ENCODE data around the gene JUND.

Gene JUND

DNA sequence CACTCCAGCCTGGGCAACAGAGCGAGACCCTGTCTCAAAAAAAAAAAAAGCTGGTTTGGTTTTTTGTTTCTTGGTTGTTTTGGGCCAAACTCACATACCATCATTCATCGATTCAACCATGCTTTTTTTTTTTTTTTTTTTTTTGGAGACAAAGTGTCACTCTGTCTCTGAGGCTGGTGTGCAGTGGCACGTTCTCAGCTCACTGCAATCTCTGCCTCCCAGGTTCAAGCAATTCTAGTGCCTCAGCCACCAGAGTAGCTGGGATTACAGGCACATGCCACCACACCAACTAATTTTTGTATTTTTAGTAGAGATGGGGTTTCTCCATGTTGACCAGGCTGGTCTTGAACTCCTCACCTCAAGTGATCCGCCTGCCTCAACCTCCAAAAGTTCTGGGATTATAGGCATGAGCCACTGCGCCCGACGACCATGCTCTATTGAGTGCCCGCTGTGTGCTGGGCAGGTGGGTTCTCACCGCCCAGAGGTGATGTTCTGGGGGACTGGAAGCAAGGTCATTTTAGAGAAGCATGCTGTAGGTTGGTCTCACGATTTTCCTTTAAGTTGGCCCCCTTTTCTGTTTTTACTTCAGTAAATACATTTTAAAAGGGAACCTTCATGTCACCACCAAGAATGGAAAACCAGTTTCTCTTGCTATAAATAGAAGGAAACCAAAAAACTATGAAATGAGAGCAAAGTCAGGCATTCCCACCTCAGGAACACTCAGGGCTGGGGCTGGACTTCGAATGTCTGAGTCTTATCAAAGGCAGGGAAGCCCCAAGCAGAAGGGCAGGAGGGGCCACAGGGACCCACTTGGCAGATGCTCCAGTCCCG, 8.3 kb upstream of the JUND start:
- no peak for DNase-seq

DNA sequence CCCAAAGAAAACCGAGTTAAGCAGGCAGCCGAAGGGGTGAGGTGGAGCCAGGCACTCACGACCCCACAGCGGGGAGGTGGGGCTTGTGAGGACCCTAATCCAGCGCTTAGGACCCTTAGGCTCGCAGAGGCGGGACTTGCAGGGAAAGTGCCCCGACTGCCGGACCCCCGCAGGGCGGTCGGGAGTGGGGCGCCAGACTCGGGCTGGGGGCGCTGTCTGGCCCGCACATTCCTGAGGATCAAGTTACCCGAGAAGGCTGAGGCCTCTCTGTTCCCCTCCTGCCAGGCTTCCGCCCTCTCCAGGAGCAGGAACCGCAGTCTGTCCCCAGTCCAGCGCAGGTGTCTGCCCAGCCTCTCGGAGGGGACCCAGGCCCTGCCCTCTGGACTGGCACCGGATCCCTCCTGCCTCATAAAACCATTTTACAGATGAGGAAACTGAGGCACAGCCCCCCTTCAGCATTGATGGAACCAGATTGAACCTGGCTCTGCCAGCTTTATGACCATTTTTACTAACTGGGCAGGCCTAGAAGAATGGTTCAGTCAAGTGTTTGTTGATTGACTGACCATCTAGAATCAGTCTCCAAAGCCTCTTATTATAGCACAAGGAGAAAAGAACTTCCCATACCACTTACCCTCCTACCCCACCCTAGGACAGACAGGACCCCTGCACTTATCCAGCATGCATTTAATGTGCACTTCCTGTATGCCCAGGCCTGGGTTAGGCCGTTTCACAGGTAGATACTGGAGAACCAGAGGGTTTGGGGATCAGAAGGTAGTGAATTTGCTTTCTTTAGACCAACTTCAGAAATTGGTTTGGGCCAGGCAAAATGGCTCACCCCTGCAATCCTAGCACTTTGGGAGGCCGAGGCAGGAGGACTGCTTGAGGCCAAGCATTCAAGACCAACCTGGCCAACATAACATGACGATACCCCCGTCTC, 6.7 kb upstream of the JUND start:
- DNase-seq: no peak

DNA sequence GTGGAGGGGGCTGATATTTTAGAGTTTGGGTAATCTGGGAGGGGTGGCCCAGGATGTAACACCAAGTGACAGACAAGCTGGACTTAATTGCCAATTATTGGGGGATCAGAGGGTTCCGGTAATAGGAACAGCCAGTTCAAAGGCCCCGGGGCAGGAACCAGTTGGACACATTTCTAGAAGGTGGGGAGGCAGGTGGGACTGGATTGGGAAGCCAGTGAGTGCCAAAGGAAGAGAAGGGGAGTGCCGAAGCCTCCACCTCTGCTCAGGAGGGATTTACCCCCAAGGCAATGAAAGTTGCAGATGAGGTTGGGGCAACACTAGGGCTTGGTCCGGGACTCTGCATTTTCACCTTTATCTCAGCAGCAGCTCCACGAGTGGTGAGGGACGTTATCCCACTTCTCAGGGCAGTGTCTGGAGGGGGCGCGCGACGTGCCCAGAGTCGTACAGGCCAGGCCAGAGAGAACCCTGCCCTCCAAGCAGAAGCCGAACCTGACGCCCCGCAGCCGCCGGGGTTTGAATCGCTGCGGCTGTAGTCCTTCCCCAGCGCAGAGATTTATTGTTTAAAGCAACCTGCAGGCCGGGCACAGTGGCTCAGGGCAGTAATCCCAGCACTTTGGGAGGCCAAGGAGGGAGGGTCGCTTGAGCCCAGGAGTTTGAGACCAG, 5.7 kb upstream of the JUND start:
- no peak for DNase-seq

DNA sequence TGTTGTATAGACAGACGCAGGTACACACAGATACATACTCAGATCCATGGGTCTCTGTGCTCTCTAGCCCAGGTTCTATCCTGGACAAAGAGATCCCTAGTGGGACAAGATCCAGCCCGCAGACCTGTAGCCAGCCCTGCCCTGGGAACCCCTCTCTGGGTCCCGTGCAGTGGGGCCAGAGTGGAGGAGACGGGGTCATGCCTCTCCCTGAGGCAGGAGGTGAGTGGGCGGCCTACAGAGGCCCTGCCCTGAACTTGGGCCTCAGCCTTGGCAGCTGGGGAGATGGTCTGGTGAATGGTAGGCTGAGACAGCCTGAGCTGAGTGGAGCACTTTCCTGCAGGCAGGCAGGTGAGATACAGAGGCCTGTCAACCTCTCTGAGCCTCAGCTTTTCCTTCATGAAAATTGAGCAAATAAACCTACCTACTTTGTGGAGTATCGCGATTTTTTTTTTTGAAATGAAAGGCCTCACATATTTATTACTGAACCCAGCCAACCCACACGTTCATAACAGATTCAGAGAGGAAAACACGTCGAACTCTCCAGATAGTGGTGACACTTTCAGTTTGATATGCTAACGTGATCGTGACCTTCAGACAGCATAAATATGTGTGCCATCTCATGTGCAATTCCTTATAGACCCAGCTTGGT, 3.4 kb upstream of the JUND start:
- no peak for DNase-seq

DNA sequence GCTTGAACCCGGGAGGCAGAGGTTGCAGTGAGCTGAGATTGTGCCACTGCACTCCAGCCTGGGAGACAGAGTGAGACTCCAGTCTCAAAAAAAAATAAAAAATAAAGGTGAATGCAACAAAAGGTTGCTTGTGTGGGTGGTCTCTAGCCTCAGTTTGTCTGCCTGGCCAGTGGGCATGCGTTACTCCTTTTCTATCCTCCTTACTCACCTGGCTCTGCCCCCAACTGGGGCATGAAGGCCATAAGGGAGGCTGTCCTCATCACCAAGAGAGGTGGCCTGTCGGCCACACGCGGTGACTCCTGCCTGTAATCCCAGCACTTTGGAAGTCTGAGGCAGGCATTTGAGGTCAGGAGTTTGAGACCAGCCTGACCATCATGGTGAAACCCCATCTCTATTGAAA, 1.9 kb upstream of the JUND start:
- DNase-seq: no peak

DNA sequence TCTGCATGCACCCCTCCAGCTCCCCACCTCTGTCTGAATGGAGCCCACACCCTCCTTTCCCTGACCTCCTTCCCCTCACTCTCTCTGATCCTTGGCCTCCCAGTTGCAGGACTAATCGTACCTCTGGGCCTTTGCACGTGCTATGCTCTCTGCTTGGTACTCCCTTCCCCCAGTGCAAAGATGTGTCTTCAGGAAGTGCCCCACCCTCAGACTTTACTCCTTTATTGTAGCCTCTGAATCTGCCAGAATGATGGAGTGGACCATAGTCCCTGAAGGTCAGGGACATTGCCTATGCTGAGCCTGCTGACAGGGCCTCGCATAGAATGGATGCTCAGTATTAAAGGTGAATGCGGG, 1.3 kb upstream of the JUND start:
- no peak for DNase-seq

DNA sequence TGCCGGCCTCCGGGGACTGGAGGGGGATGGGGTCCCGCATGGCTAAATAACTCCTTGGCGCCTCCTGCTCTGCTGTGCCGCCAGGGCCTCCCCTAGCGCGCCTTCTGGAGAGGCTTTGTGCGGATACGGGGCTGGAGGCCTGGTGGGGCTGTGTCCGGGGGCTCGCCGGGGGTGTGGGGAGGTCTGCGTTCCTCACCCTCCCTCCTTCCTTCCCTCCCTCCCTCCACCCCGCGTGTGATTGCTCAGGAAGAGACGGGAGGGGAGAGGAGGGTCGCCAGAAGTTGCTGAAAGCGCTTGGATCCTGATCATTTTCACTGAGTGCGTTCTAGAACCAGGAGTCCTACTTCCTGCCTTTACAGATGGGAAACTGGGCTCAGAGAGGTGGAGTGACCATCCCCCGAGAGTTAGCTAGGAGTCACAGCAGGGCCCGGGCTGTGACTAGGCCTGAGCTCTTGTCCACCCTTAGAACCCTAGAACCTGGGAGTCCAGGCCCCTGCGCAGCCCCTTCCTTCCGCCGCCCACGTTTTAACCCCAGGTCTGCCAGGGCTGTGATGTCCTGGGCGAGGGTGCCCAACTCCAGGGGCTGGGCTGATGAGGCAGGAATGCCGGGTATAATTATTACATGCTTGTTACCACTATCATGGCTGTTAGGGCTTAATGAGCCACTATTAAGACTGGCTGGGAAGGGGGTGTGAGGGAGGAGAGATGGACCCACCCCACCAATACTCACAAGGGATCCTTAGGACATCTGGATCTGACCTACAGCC, 782 bp upstream of the JUND start:
- DNase-seq: no peak

DNA sequence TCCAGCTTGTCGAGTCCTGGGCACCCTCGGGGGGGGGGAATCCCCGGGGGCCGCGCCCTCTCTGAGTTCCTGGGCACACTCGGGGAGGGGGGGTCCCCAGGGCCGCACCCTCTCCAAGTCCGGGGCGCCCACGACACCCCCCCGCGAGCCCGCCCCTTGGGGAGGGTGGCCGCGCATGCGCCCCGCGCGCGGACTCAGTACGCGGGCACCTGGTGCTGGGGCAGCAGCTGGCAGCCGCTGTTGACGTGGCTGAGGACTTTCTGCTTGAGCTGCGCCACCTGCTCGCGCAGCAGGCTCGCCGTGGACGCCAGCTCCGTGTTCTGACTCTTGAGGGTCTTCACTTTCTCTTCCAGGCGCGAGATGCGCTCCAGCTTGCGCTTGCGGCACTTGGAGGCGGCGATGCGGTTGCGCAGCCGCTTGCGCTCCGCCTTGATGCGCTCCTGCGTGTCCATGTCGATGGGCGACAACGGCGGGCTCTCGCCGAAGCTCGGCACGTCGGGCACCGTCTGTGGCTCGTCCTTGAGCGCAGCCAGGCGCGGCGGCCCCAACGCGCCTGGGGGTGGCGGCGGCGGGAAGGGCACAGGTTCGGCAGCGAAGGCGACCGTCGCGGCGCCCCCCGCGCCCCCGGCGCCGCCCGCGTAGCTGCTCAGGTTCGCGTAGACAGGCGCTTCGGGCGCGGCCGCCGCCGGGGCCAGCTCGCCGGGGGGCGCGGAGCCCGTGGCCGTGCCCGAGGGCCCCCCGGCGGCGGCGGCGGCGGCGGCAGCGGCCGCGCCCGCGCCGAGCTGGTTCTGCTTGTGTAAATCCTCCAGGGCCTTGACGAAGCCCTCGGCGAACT, 958 bp downstream of the JUND start:
- peak; percentile 68 for DNase-seq

DNA sequence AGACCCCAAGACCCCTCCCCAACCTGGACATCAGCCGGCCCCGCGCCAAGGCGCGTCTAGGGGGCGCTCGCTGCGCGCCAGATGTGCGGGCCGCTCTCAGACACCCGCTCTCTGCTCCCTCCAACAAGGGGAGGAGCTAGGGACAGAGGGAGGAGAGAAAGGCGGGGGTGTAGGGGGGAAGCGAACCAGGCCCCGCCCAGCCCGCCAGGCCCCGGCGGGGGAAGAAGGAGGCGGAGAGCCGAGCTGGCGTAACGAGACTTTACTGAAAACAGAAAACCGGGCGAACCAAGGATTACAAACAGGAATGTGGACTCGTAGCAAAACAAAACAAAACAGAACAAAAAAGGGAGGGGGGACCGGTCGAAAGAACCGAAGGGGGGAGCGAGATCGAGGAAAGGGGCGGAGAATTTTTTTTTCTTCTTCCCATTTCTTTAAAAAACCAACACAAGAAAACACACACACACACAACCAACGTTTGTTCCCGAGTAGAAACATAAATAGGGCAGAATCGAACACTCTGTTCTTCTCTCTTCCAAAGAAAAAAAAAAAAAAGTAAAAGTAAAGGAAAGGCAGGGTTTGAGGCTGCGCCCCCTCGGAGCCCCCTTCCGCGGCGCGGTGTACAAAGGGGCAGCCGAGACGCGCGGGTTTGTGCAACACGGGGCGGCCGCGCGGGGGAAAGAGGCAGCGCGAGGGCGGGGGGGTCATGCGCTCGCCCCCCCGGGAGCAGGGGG, 1.7 kb downstream of the JUND start:
- DNase-seq: peak; percentile 78

DNA sequence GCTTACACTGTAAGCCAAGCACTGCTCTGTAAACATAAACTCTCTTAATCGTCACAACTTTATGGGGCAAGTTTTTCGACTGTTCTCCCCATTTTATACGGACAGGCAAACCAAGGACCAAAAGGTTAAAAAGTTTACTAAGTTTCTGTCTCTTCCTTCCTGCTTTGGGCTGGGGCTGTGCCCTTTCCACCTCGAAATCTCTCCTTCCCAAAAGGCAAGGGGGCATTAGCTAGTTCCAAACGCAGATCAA, 2.2 kb downstream of the JUND start:
- no peak for DNase-seq

DNA sequence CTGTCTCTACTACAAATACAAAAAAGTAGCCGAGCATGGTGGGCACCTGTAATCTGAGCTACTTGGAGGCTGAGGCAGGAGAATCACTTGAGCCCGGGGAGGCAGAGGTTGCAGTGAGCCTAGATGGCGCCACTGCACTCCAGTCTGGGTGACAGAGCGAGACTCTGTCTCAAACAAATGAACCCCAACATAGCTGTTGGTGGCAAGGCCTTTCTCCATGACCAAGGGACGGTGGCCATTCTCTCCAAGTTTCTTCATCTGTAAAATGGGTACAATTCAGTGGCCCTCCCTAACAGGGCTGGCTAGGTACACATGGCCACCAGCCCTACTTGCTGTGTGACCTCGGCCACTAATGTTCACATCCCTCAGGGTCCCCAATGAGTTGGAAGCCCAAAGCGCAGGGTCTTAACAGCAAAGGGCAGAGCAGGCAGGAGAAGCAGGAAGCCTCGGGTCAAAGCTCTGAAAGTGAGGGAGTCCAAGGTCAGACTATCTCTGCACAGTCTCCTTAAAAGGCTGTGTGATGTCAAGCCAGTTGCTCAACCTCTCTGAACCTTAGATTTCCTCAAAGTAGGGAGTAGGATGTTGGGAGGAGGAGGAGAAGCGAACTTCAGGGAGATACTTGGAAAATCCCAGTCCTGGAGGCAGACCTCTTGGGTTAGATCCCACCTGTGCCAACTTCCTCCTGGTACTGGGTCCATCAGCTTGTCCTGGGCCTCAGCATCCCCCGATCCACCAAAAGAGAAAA, 2.7 kb downstream of the JUND start:
- peak; percentile 32 for DNase-seq

DNA sequence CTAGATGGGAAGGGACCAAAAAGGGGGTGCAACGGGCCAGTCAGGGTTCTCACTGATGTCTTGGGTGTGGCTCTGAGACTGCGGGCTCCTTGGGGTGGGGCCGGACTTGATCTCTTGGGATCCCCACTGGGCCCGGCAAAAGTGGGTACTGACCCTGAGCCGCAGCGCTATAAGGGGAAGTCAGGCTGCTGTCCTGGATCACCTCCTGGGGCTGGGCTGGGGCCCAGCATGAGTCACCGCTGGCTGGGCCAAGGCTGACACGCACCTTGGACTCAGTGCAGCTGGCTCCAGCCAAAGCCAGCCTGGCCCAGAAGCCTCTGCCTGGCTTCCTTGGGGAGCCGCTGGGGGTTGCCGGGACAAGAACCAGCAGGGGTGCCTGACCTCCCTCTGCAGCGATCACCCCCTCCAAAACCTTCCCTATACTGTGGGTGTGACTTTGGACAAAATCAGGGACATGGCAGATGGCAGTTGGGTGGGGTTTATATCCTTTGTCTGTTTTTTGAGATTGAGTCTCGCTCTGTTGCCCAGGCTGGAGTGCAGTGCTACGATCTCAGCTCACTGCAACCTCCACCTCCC, 6.6 kb downstream of the JUND start:
- DNase-seq: no peak

DNA sequence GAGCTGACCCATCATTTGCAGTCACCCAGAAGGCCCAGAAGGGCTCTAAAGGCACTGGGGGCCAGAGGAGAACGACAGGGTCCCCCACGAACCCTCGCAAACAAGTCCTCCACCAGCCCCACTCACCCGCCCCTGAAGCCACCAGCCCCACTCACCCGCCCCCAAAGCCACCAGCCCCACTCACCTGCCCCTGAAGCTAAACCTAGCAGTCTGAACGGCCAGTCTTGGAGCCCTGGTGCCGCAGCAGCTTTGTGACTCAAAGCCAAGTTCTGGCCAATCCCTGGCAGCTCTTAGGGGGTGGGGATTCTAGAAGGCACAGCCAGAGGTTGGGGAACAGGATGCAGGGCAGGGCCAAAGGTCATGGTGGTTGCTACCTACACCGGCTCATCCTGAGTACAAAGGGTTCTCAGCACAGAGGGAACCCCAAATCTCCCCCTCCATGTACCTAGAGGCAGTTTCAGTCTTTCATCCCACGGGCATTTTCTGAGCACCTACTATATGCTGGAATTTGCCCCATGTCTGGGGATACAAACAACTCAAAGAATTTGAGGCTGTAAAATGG, 7.1 kb downstream of the JUND start, which contains the start of gene IQCN:
Gene IQCN, minus strand, starts transcription at position 234 of the 562 bp plus-strand sequence. CDS start 4,974 bp downstream, outside the sequence.
- DNase-seq: no peak

DNA sequence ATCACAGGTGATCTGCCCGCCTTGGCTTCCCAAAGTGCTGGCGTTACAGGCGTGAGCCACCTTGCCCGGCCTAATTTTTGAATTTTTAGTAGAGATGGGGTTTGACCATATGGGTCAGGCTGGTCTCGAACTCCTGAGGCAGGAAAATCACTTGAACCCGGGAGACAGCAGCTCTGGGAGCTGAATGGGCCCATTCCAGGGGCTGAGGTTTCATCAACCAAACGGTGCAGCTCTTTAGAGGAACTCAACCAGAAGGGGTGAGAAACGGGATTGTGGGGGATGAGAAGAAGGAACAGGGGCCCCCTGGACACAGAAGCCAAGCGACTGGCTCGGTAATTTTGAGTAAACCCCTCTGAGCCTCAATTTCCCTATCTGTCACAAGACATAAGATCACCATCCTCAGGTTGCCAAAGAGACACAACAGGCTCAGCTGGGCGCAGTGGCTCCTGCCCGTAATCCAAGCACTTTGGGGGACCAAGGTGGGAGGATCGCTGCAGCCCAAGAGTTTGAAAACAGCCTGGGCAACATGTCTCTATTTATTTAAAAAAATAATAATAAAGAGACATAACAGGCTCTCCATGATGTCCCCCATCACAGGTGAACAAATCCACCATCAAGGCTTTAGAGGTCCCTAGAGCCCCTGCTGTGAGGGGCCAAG, 7.7 kb downstream of the JUND start:
- no peak for DNase-seq

DNA sequence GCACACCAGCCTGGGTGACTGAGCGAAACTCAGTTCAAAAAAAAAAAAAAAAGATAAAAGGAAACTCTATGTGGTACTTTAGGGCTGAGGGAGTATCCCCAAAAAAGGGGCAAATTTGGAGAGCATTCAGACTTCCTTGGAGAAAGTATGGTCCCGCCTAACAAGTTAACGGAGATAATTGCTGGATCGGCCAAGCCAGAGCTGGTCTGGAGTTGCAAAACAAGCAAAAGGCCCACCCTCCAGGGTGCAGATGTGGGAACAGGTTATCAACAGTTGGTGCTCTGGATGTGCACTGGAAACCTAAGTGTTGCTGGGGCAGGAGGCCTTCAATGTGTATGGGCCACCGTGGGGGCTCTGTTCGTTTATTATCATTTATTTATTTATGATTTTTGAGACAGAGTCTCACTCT, 10.0 kb downstream of the JUND start:
- DNase-seq: no peak

DNA sequence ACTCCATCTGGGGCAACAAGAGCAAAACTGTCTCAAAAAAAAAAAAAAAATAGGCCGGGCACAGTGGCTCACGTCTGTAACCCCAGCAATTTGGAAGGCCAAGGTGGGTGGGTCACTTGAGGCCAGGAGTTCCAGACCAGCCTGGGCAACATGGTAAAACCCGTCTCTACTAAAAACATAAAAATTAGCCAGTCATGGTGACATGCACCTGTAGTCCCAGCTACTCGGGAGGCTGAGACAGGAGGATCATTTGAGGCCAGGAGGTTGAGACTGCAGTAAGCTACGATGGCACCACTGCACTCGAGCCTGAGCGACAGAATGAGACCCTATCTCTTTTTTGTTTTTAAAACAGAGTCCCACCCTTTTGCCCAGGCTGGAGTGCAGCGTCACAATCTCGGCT, 11.1 kb downstream of the JUND start:
- DNase-seq: no peak

DNA sequence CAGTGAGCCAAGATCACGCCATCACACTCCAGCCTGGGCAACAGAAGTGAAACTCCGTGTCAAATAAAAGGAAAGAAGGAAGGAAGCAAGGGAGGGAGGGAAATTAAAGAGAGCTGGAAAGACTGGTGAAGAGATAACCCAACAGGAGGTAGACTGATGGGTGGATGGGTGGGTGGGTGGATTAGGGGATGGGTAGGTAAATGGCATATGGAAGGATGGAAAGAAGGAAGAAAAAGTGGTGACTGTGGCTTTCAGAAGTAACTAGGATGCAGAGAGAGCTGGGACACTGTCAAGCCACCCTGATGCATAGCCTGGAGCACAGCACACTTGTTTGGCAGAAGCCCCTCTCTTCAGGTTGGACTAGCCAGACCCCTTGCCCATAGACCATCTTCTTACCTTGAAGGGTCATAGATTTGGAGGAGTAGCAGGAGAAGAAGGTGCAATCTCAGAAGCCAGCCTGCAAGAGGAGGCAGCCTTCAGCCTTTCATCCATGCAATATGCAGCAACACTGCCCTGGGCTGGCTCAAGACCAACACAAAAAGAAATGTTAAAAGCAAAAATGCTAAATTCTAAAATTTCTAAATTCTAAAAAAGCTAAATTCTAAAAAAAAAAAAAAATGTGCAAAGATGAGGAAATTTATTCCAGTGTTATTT, 12.2 kb downstream of the JUND start:
- DNase-seq: no peak
